ENCODE measurements around the gene ACSL5. TPM values are rescaled to one million over a fixed set of nuclear protein-coding genes. Genes with fewer than 3 reads are reported as not detected.
A peak's percentile ranks its signal among the peaks of the same experiment; 100 is the strongest.

The ACSL5 gene
- total RNA-seq, 1 donor from 2014 or later = 81.1 TPM

DNA sequence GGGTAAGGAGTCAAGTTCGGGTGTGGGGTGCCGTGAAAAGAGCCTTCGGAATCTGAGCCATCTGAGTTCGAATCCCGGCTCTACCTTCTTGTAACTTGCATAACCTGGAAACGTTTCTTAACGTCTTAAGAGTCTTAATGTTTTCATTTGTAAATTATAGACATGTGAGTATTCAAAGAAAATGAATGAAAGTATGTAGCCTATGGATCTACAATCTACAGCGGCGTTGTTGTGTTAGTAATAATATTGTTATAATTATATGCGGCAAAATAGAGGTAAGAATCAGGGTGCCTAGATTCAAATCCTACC, 73.7 kb downstream of the ACSL5 start:
- no peak for DNase-seq
- intact Hi-C loops (cut with DNase I) = no loop called here
- Histone ChIP-seq H3K9me3 (no peaks in the 10 kb centered on the region), H3K27ac (peak overlapping the region; percentile 94), H3K27me3 (ENCODE audit: low read depth) (no peaks in the 10 kb centered on the region), H3K4me1 (peaks cover 32% of the 10 kb centered on the region), H3K36me3 (peaks cover 33% of the 10 kb centered on the region), H3K4me3 (peak overlapping the region; percentile 76)
- TF ChIP-seq, protein P1, sequence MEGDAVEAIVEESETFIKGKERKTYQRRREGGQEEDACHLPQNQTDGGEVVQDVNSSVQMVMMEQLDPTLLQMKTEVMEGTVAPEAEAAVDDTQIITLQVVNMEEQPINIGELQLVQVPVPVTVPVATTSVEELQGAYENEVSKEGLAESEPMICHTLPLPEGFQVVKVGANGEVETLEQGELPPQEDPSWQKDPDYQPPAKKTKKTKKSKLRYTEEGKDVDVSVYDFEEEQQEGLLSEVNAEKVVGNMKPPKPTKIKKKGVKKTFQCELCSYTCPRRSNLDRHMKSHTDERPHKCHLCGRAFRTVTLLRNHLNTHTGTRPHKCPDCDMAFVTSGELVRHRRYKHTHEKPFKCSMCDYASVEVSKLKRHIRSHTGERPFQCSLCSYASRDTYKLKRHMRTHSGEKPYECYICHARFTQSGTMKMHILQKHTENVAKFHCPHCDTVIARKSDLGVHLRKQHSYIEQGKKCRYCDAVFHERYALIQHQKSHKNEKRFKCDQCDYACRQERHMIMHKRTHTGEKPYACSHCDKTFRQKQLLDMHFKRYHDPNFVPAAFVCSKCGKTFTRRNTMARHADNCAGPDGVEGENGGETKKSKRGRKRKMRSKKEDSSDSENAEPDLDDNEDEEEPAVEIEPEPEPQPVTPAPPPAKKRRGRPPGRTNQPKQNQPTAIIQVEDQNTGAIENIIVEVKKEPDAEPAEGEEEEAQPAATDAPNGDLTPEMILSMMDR (IDR thresholded peaks at IDR 0.05) = no peak
- ATAC-seq = no peak

DNA sequence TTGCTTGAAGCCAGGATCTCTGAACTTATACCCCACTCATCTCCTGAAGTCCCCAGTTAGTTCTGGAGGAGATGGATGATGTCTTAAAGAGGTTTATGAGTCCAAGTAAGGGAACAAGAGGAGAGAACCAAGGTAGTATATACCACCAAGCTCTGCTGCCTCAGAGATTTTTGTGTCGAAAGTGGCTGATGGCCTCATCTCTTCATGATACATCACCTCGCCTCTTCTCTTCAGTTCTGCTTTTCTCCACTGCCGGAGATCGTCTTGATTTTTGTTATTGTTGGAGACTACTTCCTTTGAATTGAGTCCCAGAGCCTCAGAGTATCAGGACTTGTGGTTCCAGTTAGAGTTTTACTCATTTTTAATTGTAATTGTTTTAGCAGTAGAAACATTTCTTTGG, 75.0 kb downstream of the ACSL5 start:
- ATAC-seq (no peak), DNase-seq (no peak)
- Histone ChIP-seq H3K27ac (no peak overlapping the region), H3K9me3 (no peaks in the 10 kb centered on the region), H3K4me3 (no peak overlapping the region), H3K36me3 (peaks cover 20% of the 10 kb centered on the region), H3K4me1 (peaks cover 32% of the 10 kb centered on the region), H3K27me3 (ENCODE audit: low read depth) (no peaks in the 10 kb centered on the region)
- TF ChIP-seq, protein P1 (IDR thresholded peaks at IDR 0.05) = no peak
- intact Hi-C loops (cut with DNase I) = no loop called here

DNA sequence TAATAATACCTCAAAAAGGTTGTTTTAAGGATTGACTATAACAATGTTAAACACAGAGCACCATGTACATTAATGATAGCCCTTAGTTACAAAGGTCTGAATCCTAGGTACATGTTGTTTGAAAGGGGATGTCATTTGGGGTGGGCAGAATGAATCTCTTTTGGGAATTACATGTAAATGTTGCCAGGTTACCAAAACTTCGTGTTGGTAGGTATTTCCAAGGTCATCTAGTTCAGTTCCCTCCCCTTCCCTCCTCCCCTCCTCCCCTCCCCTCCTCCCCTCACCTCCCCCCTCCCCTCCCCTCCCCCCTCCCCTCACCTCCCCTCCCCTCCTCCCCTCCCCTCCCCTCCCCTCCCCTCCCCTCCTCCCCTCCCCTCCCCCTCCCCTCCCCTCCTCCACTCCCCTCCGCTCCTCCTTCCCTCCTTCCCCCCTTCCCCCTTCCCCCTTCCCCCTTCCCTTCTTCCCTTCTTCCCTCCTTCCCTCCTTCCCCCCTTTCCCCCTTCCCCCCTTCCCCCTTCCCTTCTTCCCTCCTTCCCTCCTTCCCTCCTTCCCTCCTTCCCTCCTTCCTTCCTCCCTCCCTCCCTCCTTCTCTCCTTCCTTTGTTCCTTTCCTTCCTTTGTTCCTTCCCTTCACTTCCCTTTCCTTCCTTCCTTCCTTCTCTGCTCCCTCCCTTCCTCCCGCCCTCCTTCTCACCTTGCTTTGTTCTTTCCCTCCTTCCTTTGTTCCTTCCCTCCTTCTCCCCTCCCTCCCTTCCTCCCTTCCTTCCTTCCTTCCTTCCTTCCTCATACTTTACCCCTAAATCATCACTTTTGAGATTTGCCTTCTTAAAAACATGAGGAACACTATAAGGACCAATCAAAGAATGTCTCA, 81.2 kb downstream of the ACSL5 start:
- peaks cover 7% of the 10 kb centered on the region for H3K36me3 ChIP-seq
- DNase-seq (no peak), ATAC-seq (no peak)
- H3K4me3 ChIP-seq = no peak overlapping the region
- H3K27ac ChIP-seq = no peak overlapping the region
- H3K4me1 ChIP-seq = no peaks in the 10 kb centered on the region
- no peaks in the 10 kb centered on the region for H3K9me3 ChIP-seq
- TF ChIP-seq, protein P1 (IDR thresholded peaks at IDR 0.05) = no peak
- H3K27me3 ChIP-seq (ENCODE audit: low read depth) = no peaks in the 10 kb centered on the region
- intact Hi-C loops (cut with DNase I) = no loop called here

DNA sequence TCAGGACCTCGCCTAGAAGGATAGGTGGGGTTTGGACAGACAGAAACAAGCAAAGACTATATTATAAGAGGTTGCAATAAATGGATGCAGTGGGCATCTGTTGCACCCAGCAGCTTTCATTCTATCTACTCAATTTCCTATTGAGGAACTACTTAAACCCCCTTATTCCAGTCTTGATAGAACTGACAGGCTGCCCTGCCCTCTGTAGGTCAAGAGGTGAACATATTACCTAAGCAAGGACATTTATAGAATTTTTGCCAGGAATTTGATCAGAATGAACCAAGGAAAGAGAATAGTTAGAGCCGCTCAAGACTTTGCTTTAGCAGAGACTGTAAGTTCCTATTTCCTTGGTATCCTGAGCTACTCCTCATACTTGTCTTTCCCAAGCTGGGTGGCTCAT, 82.6 kb downstream of the ACSL5 start:
- no peaks in the 10 kb centered on the region for H3K9me3 ChIP-seq
- TF ChIP-seq, protein P1 (IDR thresholded peaks at IDR 0.05) = no peak
- no peaks in the 10 kb centered on the region for H3K27me3 ChIP-seq (ENCODE audit: low read depth)
- no peak for ATAC-seq
- intact Hi-C loops (cut with DNase I) = no loop called here
- H3K4me1 ChIP-seq = no peaks in the 10 kb centered on the region
- peaks cover 7% of the 10 kb centered on the region for H3K36me3 ChIP-seq
- no peak for DNase-seq
- H3K27ac ChIP-seq = no peak overlapping the region
- no peak overlapping the region for H3K4me3 ChIP-seq

DNA sequence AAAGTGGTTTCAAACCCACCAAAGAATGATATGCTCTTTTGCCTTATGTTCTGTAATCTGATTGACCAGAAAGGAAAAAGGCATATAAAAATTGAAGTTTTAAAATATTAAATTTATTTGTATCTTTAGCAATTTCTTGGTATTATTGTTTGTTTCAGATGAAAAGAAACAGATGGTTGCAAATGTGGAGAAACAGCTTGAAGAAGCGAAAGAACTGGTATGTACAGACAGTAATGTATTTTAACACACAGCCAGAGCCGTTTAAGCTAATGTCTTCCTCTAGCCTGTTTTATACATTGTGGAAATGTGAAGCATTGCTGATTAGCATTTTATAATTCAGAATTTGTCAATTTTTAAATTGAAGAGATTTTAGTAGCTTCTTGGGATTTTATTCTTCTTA, 86.5 kb downstream of the ACSL5 start:
- no peaks in the 10 kb centered on the region for H3K4me1 ChIP-seq
- no peaks in the 10 kb centered on the region for H3K9me3 ChIP-seq
- ATAC-seq = no peak
- peaks cover 30% of the 10 kb centered on the region for H3K36me3 ChIP-seq
- no peaks in the 10 kb centered on the region for H3K27me3 ChIP-seq (ENCODE audit: low read depth)
- intact Hi-C loops (cut with DNase I) = no loop called here
- TF ChIP-seq, protein P1 (IDR thresholded peaks at IDR 0.05) = no peak
- DNase-seq = no peak
- H3K4me3 ChIP-seq = no peak overlapping the region
- no peak overlapping the region for H3K27ac ChIP-seq
